ENCODE data around the gene ERGIC1. TPM values are rescaled to one million over a fixed set of nuclear protein-coding genes. Genes with fewer than 3 reads are reported as not detected.

Gene ERGIC1
- total and polyA plus RNA-seq, 2 of the 13 experiments (the other 11 are each of a cell fraction or from before 2014, with no cell fraction given) = 78.5 to 184 TPM

- TF ChIP-seq, protein P1, sequence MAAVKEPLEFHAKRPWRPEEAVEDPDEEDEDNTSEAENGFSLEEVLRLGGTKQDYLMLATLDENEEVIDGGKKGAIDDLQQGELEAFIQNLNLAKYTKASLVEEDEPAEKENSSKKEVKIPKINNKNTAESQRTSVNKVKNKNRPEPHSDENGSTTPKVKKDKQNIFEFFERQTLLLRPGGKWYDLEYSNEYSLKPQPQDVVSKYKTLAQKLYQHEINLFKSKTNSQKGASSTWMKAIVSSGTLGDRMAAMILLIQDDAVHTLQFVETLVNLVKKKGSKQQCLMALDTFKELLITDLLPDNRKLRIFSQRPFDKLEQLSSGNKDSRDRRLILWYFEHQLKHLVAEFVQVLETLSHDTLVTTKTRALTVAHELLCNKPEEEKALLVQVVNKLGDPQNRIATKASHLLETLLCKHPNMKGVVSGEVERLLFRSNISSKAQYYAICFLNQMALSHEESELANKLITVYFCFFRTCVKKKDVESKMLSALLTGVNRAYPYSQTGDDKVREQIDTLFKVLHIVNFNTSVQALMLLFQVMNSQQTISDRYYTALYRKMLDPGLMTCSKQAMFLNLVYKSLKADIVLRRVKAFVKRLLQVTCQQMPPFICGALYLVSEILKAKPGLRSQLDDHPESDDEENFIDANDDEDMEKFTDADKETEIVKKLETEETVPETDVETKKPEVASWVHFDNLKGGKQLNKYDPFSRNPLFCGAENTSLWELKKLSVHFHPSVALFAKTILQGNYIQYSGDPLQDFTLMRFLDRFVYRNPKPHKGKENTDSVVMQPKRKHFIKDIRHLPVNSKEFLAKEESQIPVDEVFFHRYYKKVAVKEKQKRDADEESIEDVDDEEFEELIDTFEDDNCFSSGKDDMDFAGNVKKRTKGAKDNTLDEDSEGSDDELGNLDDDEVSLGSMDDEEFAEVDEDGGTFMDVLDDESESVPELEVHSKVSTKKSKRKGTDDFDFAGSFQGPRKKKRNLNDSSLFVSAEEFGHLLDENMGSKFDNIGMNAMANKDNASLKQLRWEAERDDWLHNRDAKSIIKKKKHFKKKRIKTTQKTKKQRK (IDR thresholded peaks at IDR 0.05; ENCODE audit: low read length) = no peak
- TF ChIP-seq, protein P2, sequence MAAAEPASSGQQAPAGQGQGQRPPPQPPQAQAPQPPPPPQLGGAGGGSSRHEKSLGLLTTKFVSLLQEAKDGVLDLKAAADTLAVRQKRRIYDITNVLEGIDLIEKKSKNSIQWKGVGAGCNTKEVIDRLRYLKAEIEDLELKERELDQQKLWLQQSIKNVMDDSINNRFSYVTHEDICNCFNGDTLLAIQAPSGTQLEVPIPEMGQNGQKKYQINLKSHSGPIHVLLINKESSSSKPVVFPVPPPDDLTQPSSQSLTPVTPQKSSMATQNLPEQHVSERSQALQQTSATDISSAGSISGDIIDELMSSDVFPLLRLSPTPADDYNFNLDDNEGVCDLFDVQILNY (CRISPR knock-in tag; conservative IDR thresholded peaks at IDR 0.05) = no peak
- no peak; the same call in 1 of the 2 replicates for TF ChIP-seq HOXD1 (CRISPR knock-in tag; IDR thresholded peaks at IDR 0.05)
- no peak for TF ChIP-seq ATAD3A (CRISPR knock-in tag; IDR thresholded peaks at IDR 0.05)
- peak; percentile 45; the same call in 1 of the 2 replicates for TF ChIP-seq SP2 (CRISPR knock-in tag; IDR thresholded peaks at IDR 0.05)
- no peak for TF ChIP-seq ZFP62 (CRISPR knock-in tag; IDR thresholded peaks at IDR 0.05)
- TF ChIP-seq, protein P3, sequence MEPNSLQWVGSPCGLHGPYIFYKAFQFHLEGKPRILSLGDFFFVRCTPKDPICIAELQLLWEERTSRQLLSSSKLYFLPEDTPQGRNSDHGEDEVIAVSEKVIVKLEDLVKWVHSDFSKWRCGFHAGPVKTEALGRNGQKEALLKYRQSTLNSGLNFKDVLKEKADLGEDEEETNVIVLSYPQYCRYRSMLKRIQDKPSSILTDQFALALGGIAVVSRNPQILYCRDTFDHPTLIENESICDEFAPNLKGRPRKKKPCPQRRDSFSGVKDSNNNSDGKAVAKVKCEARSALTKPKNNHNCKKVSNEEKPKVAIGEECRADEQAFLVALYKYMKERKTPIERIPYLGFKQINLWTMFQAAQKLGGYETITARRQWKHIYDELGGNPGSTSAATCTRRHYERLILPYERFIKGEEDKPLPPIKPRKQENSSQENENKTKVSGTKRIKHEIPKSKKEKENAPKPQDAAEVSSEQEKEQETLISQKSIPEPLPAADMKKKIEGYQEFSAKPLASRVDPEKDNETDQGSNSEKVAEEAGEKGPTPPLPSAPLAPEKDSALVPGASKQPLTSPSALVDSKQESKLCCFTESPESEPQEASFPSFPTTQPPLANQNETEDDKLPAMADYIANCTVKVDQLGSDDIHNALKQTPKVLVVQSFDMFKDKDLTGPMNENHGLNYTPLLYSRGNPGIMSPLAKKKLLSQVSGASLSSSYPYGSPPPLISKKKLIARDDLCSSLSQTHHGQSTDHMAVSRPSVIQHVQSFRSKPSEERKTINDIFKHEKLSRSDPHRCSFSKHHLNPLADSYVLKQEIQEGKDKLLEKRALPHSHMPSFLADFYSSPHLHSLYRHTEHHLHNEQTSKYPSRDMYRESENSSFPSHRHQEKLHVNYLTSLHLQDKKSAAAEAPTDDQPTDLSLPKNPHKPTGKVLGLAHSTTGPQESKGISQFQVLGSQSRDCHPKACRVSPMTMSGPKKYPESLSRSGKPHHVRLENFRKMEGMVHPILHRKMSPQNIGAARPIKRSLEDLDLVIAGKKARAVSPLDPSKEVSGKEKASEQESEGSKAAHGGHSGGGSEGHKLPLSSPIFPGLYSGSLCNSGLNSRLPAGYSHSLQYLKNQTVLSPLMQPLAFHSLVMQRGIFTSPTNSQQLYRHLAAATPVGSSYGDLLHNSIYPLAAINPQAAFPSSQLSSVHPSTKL (CRISPR knock-in tag; IDR thresholded peaks at IDR 0.05) = no peak
- TF ChIP-seq ZNF33A (CRISPR knock-in tag; IDR thresholded peaks at IDR 0.05; ENCODE audit: borderline replicate concordance) = no peak
- TF ChIP-seq ZNF710 (CRISPR knock-in tag; IDR thresholded peaks at IDR 0.05; ENCODE audit: borderline replicate concordance) = no peak
- TF ChIP-seq ZMAT5 (CRISPR knock-in tag; IDR thresholded peaks at IDR 0.05; ENCODE audit: borderline replicate concordance, low read depth) = no peak
- TF ChIP-seq ZFP1 (CRISPR knock-in tag; IDR thresholded peaks at IDR 0.05) = no peak
- TF ChIP-seq HMG20A (CRISPR knock-in tag; IDR thresholded peaks at IDR 0.05; ENCODE audit: borderline replicate concordance) = no peak
- TF ChIP-seq ASH2L (IDR thresholded peaks at IDR 0.05; ENCODE audit: insufficient read length, low read depth, low read length) = no peak
- TF ChIP-seq GATA4 (IDR thresholded peaks at IDR 0.05; ENCODE audit: borderline replicate concordance, low read depth) = no peak
- no peak for TF ChIP-seq SMAD9 (CRISPR knock-in tag; IDR thresholded peaks at IDR 0.05)
- 0 out of 2 replicates have a peak, but pooled peaks have one; percentile 45 for TF ChIP-seq ZIK1 (CRISPR knock-in tag; IDR thresholded peaks at IDR 0.05; ENCODE audit: borderline replicate concordance, low read depth)
- TF ChIP-seq ZNF292 (CRISPR knock-in tag; IDR thresholded peaks at IDR 0.05; ENCODE audit: borderline replicate concordance, low read depth) = no peak
- TF ChIP-seq SYNCRIP (IDR thresholded peaks at IDR 0.05; ENCODE audit: insufficient read depth, low read depth, low read length) = no peak
These were observed 149.6 kb downstream of the ERGIC1 start, which contains the start of gene ATP6V0E1 (continued) for GRCh38 chr5:172983542-172984243.
